Heart left ventricle (tissue), 13 donors: ENCODE data around the gene DIP2B.

Experiments used
- POLR2A ChIP-seq, 2 donors: fragments of 450-650 bp; IDR thresholded peaks; one replicate each; pipeline ENCODE4 v1.6.1; 2017; ENCODE audit warnings: antibody characterized with exemption in 2 of 2, mild to moderate bottlenecking in 2 of 2, moderate library complexity in 2 of 2
- TF ChIP-seq, protein P1 (sequence below), 12 donors: fragments of 200-600 bp; sonication (generic) in 4 of 12; IDR thresholded peaks; one replicate each; pipeline versions ENCODE4 v1.5.0 to v1.8.0; 2018 to 2022; ENCODE audit warnings: antibody characterized with exemption in 12 of 12, mild to moderate bottlenecking in 5 of 12
- donor health status: ischemic (EF 13 %, LVEDD 7.1; RV severe dilation, severe dysfunction).
- donor health status: DM: no; HTN: yes; CAD: no.
- donor health status: DM: no; HTN: no; CAD: no.
- donor health status: ischemic (EF 25% LVEDD 6.9; RV normal size, moderate dysfunction).
- donor health status: ischemic (EF 25% LVEDD 5.7; RV mildly dilated, moderate dysfunction).
- donor health status: ischemic (EF 35%, LVEDD 5.7; RV mildly dilated, moderate dysfunction).
- donor health status: nonischemic (EF 11% LVEDD 7.7; RV severe dilation, severe dysfunction).
- donor health status: DM: yes; HTN: yes; CAD: no.
- donor health status: PGD.
- donor health status: ischemic (EF 29% LVEDD 5.4; RV normal size, mild dysfunction).
- donor health status: nonischemic (EF 23%, LVEDD 6.1; RV moderate dilation, normal function).

DNA sequence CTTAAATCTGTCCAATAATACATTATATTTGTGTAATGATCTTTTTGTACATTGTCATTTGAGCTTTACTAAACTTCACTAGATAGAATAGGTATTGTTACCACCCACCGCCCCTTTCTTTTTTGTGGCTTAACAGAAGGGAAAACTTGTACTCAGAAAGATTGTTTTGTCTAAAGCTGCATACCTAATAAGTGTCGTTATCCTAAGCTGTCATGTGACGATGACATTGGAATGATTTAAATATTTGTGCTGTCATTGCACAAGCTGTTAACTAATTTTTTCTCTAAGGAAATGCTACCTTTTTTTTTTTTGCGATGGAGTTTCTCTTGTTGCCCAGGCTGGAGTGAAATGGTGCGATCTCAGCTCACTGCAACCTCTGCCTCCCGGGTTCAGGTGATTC, 3.6 kb downstream of the DIP2B start:
- TF ChIP-seq, protein P1, sequence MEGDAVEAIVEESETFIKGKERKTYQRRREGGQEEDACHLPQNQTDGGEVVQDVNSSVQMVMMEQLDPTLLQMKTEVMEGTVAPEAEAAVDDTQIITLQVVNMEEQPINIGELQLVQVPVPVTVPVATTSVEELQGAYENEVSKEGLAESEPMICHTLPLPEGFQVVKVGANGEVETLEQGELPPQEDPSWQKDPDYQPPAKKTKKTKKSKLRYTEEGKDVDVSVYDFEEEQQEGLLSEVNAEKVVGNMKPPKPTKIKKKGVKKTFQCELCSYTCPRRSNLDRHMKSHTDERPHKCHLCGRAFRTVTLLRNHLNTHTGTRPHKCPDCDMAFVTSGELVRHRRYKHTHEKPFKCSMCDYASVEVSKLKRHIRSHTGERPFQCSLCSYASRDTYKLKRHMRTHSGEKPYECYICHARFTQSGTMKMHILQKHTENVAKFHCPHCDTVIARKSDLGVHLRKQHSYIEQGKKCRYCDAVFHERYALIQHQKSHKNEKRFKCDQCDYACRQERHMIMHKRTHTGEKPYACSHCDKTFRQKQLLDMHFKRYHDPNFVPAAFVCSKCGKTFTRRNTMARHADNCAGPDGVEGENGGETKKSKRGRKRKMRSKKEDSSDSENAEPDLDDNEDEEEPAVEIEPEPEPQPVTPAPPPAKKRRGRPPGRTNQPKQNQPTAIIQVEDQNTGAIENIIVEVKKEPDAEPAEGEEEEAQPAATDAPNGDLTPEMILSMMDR (IDR thresholded peaks at IDR 0.05) = no peak
- no peak for TF ChIP-seq POLR2A (IDR thresholded peaks at IDR 0.05)
